WTC11 (cell line): Measurements from ENCODE around the gene DYRK2.

Experiments
- CREB1 ChIP-seq: sonication (generic); formaldehyde crosslinking; IDR thresholded peaks from 2 replicates; pipeline ENCODE4 v1.8.0; 2023; ENCODE audit warnings: mild to moderate bottlenecking, missing genetic modification reagents
- CREM ChIP-seq: sonication (generic); formaldehyde crosslinking; IDR thresholded peaks from 2 replicates; pipeline ENCODE4 v1.8.1; 2022; ENCODE audit warnings: mild to moderate bottlenecking, missing genetic modification reagents, moderate library complexity
- CTCF ChIP-seq: fragments of 200-600 bp; IDR thresholded peaks from 2 replicates; pipeline ENCODE4 v1.8.0; 2022; ENCODE audit warnings: antibody characterized with exemption
- ELF4 ChIP-seq: sonication (generic); formaldehyde crosslinking; IDR thresholded peaks from 2 replicates; pipeline ENCODE4 v1.8.1; 2022; ENCODE audit warnings: low read depth, mild to moderate bottlenecking, moderate library complexity, missing genetic modification reagents
- PRDM15 ChIP-seq: sonication (generic); formaldehyde crosslinking; IDR thresholded peaks from 2 replicates; pipeline ENCODE4 v1.8.0; 2022; ENCODE audit warnings: missing genetic modification reagents
- TCF7 ChIP-seq: sonication (generic); formaldehyde crosslinking; IDR thresholded peaks from 2 replicates; pipeline ENCODE4 v1.8.0; 2022; ENCODE audit warnings: mild to moderate bottlenecking, low read depth, missing genetic modification reagents, moderate library complexity
- TF ChIP-seq, protein P1 (sequence below): sonication (generic); formaldehyde crosslinking; IDR thresholded peaks from 2 replicates; pipeline ENCODE4 v1.8.0; 2022; ENCODE audit warnings: mild to moderate bottlenecking, missing genetic modification reagents
- TF ChIP-seq, protein P2 (sequence below): sonication (generic); formaldehyde crosslinking; IDR thresholded peaks from 2 replicates; pipeline ENCODE4 v1.8.1; 2022; ENCODE audit warnings: mild to moderate bottlenecking, missing genetic modification reagents, moderate library complexity, borderline replicate concordance
- TF ChIP-seq, protein P3 (sequence below): sonication (generic); formaldehyde crosslinking; IDR thresholded peaks from 2 replicates; pipeline ENCODE4 v1.8.0; 2022; ENCODE audit warnings: mild to moderate bottlenecking, missing genetic modification reagents

GRCh38 chr12:67618303-67618702 is 30.2 kb upstream of the DYRK2 start:
- TF ChIP-seq CREB1 (CRISPR knock-in tag) (no peak), PRDM15 (CRISPR knock-in tag) (no peak), CTCF (no peak), ELF4 (CRISPR knock-in tag) (no peak), CREM (CRISPR knock-in tag) (no peak), TCF7 (CRISPR knock-in tag) (no peak)
- TF ChIP-seq, protein P1, sequence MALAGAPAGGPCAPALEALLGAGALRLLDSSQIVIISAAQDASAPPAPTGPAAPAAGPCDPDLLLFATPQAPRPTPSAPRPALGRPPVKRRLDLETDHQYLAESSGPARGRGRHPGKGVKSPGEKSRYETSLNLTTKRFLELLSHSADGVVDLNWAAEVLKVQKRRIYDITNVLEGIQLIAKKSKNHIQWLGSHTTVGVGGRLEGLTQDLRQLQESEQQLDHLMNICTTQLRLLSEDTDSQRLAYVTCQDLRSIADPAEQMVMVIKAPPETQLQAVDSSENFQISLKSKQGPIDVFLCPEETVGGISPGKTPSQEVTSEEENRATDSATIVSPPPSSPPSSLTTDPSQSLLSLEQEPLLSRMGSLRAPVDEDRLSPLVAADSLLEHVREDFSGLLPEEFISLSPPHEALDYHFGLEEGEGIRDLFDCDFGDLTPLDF (CRISPR knock-in tag): no peak
- TF ChIP-seq, protein P2, sequence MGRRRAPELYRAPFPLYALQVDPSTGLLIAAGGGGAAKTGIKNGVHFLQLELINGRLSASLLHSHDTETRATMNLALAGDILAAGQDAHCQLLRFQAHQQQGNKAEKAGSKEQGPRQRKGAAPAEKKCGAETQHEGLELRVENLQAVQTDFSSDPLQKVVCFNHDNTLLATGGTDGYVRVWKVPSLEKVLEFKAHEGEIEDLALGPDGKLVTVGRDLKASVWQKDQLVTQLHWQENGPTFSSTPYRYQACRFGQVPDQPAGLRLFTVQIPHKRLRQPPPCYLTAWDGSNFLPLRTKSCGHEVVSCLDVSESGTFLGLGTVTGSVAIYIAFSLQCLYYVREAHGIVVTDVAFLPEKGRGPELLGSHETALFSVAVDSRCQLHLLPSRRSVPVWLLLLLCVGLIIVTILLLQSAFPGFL: no peak
- TF ChIP-seq, protein P3, sequence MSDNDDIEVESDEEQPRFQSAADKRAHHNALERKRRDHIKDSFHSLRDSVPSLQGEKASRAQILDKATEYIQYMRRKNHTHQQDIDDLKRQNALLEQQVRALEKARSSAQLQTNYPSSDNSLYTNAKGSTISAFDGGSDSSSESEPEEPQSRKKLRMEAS: no peak
